GM19467 (cell line): Measurements from ENCODE around the gene ITGAL.

Experiments
- ATAC-seq: cut with Tn5 transposase; IDR thresholded peaks from one replicate; pipeline ENCODE4 v1.9.1; 2021; ENCODE audit warnings: mild to moderate bottlenecking, moderate library complexity; ENCODE audit not compliant: unreplicated experiment

The ITGAL gene

GRCh38 chr16:30565984-30566383 lies 93.4 kb downstream of the ITGAL start:
- ATAC-seq: no peak

GRCh38 chr16:30566531-30566930 lies 94.0 kb downstream of the ITGAL start:
- ATAC-seq: no peak

GRCh38 chr16:30567160-30567990 lies 94.8 kb downstream of the ITGAL start:
- ATAC-seq: no peak

GRCh38 chr16:30567991-30568638 lies 95.6 kb downstream of the ITGAL start:
- ATAC-seq: no peak

GRCh38 chr16:30569281-30569680 lies 96.7 kb downstream of the ITGAL start:
- ATAC-seq: no peak

GRCh38 chr16:30569746-30570635 lies 97.4 kb downstream of the ITGAL start:
- no peak for ATAC-seq

GRCh38 chr16:30570636-30571444 lies 98.3 kb downstream of the ITGAL start:
- ATAC-seq: no peak

GRCh38 chr16:30571445-30572322 lies 99.1 kb downstream of the ITGAL start, which contains the start of gene ZNF688:
ZNF688 (minus strand) TSS chr16:30571714; CDS start chr16:30571629, 85 bp downstream.
- peak; percentile 71 for ATAC-seq
